GM19099 (cell line): ENCODE data around the gene PGA5.

Experiments
- POLR2A ChIP-seq: IDR thresholded peaks from 3 replicates; pipeline ENCODE4 v1.6.1; 2011; ENCODE audit warnings: low read depth; ENCODE audit not compliant: insufficient read length; ENCODE audit errors: extremely low read depth

Gene PGA5

DNA sequence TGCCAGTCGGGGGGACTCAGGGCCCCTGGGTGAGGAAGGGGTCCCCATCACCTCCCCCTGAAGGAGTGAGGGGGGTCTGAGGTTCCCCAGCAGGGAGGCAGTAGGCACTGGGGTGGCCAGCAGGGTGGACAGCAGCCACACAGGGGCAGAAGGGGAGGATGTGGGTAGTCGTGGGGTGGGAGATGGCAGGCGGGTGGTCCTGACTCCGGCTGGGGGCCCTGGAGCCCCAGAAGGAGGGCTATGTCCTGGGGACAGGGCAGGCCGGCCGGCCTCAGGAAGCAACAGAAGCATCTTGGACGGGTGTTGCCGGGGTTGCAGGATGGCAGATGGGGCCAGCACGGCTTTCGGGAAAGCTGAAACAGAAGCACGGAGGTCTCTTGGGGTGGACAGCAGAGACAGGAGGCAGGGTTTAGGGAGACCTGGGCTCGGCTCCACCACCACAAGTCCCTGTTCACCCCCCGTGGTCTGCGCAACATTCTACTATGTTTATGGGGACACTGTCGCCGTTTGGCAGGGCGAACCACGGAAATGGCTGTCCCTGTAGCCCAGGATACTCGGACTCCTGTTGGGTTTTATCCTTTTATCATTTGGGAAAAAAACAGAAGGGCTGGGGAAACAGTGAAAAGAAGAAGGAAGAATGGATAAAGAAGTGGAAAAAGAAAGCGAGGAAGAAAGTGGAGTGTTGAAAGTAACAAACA lies 40.1 kb downstream of the PGA5 start:
- no peak for TF ChIP-seq POLR2A

DNA sequence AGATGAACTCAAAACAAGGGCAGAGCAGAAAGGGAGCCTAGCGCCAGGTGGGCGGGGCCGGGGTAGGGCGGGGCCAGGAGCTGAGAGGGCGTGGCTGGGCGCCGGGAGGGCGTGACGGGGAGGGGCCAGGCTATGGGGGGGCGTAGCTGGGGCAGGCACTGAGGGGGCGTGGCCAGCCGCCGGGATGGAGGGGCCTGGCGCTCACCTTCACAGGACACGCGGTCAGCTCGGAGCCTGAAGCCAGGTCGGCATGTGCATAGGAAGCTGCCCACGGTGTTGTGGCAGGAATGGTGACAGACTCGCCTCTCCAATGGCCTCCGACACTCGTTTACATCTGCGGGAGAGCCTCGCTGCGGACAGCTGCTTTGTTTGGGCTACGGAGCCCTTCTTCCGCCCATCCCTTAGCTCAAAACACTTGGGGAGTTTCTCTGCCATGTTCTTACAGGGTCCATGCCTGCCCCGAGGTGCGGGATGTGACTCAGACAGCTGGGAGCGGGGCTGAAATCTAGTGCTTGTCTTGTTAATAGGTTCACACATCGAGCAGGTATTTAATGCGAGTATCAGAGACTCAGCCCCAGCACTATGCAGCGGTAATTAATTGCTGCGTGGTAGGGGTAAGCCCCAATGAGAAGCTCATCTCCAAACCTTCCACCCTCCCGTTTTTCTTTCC lies 40.7 kb downstream of the PGA5 start:
- no peak for TF ChIP-seq POLR2A

DNA sequence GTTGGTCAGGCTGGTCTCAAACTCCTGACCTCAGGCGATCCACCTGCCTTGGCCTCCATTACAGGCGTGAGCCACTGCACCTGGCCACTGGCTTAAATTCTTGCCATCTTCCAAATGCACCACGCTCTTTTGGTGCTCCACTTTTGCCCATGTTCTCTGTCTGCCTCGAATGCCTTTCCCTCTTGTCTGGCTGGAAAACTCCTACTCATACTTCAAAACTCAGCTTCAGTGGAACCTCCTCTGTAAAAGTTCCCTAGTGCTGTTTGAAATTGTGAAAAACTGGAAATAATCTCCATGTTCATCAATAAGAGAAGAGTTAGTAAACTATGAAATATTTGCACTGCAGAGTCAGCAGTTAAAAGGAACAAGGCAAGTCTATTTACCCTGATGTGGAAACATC lies 42.6 kb downstream of the PGA5 start:
- no peak for TF ChIP-seq POLR2A

DNA sequence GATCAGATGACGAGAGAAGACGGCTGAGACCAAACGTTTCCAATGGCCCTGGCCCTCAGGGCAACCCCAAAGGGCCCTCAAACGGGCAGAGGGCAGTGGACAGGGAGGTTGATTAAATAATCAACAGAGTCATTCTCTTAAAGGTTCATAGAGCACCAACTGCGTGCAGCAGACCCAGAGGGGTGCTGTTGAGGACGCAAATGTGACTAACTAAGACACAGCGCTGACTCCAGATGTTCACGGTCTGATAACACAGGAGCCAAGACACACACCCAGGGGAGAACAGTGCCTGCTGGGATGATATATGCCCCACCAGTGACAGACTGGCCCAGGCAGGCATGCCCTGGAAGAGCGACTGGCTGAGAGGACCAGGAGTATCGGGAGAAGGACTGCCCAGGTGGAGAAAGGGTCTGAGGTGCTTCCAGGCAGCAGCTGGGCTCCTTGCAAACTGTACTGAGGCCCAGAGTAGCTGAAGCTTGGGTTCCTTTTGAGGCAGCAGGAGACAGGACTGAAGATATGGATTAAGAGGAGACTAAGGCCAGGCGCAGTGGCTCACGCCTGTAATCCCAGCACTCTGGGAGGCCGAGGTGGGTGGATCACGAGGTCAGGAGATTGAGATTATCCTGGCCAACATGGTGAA lies 46.5 kb downstream of the PGA5 start:
- no peak for TF ChIP-seq POLR2A

DNA sequence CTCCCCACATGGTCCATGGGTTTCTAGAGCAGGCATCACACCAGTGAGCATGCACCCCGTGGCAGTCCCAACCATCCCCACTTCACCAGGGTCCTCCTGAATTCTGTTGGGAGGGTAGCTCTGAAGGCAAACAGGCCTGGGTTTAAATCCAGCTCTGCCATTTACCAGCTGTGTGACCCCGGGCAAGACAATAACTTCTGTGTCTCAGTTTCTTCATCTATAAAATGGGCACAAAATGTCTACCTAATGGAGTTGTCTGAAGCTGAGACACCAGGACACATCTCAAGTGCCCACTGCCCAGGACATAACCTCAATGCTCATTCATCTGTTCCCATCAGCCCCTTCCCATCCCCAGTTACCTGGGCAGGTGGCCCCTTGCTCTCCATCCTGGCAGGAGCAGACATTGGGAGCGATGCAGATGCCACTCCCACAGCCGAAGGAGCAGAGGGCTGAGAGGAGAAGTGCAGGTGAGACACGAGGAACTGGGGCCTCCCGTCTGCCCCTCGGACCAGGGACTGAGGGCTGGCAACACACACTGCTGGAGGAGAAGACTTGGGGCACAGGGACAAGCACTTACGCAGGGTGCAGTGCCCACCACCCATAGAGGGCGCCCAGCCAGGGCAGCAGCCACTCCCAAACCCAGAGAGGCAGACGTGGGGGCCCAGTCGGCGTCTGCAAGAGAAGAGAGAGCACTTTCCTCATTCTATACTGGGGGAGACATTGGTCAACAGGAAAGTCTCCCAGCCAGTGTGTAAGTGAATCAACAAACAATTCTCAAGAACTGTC lies 50.1 kb downstream of the PGA5 start:
- no peak for TF ChIP-seq POLR2A

DNA sequence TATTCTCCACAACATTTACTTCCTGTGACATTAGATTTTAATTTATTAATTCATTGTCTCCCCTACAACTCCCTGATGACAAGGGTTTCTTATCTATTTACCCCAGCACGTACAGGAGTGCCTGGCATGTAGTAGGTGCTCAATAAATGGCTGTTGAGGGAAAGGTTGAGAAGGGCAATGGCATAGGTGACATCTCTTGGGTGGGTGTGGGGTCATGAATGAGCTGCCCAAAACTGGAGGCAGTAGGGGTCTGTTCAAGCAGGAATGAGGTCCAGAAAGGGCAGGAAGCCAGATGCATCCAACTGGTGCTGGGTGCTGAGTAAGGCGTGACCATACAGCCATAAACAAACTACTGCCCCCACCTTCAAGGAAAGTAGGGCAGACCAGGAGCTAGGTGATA lies 51.4 kb downstream of the PGA5 start:
- TF ChIP-seq POLR2A, result no peak

DNA sequence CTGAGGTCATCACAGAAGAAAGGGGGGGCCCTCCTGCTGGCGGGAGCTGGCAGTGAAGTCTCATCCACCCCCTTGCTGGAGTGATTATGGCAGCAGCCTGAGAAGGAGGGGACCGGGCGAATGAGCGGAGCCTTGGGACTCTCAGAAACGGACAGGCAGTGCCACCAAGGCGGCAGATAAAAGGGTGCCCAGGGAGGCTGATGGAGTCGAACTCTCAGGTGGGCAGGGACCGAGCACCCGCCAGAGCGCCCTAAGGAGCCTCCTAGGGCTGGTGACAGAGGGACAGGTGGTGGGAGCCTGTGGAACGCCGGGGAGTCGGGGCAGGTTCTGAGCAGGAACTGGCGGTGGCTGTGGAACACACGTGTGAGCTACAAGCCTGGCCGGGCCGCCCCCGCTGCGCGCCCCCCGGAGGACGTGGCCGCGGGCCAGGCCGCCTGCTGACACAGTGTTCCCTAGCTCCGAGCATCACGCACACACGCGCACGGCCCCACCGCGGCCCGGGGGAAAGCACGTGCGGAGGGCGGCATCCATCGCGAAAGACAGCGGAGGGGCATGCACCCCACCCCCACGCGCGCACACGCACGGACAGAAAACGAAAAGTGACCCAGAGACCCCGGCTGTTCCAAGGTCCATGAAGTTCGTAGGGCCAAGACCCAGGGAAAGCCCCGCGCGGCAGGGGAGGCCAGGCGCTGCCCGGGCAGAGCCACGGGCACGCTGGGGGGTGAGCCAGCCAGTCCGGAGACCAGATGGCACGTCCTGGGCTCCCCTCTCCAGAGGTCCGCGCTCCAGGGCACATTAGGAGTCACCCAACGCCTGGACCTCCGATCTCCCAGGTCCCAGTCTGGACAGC lies 53.1 kb downstream of the PGA5 start:
- no peak for TF ChIP-seq POLR2A

DNA sequence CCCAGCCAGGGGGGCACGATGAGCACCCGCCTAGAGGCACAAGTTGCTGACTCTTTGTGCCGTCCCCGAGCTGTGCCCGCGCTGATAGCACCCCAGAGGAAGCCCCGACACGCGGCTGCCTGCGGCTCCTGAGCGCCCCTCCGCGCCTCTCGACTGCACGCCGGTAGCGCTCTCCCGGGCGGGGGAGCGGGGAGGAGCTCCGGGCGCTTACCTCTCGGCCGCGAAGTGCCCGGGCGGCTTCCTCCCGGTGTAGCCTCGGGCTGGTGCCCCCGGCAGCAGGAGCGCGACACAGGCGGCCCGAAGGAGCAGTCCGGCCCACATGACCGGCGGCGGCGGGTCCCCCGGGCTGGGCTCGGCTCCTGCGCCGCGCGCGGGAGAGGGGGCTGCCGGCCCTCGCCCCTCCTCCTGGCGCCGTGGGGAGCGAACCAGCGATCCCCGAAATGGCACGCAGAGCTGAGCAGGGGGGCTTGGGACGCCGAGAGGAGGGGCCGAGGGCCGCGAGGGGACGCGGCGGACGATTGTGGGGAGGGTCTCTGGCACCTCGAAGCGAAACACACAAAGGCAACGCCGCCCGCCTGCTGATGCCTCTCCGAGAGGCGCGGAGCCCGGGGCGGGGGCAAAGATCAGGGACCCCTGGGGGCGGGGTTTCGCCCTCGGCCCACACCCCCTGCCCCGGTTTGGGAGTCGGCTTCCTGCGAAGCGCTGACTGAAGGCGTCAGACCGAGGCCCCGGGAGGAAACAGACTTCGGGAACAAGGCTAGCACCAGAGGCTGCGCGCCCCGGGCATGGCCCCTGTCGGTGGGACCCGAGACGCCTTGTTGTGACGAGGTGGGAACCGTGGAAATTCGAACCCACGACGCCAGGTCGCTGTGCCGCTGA lies 54.0 kb downstream of the PGA5 start, which contains the start of gene VWCE:
VWCE (minus strand) TSS at position 600 of the 879 bp plus-strand sequence; CDS start at position 321, 279 bp downstream.
- peak; percentile 37 for TF ChIP-seq POLR2A

DNA sequence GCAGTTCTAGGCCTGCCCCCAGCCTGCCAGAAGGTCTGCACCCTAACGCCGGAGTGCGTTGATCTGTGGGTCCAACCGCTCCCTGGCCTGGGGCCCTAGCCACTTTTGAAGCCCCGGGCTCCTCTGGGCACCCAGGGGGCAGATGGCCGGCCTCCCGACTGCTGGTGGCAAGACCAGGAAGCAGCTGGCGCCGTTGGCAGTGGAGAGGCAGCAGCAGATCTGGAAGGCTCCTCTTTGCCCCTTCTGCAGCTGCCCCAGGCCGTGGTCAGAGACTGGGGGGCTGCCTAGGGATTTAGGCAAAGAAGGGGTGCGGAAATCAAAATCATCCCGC lies 54.6 kb downstream of the PGA5 start:
- no peak for TF ChIP-seq POLR2A

DNA sequence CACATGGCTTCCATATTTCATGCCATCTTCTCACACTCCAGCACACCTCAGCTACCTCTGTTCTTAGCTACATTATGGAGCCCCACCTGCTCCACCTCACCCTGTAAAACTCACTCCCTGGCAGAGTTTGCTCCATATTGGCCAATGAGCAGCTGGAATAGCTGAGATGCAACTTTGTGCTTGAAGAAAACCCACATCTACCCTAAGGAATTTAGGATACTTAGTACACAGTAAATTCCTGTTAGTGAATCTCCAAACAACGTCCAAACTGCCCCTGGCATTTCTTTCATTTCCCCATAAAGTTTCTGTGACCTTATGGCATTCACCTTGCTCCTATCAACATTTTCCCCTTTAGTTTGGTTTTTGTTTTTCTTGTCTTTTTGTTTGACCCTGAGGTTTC lies 56.4 kb downstream of the PGA5 start:
- TF ChIP-seq POLR2A, result no peak

DNA sequence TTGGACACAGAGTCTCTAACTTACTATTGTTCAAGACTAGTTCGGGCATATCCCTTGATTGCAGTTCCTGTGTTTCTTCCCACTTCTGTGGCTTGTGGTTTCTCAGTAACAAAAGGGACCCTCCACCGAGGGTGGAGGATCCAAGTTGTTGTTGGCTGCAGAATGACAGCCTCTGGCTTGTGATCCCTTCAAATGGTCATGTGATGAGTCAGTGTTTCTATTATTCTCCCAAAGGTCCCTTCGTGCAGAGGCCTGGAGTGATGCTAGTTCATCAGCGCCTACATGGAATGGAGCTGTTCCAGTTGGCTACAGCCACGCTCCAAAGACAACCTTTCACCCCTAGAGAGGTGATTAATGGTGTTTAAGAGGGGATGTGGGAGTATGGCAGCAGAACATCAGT lies 56.8 kb downstream of the PGA5 start:
- TF ChIP-seq POLR2A, result no peak

DNA sequence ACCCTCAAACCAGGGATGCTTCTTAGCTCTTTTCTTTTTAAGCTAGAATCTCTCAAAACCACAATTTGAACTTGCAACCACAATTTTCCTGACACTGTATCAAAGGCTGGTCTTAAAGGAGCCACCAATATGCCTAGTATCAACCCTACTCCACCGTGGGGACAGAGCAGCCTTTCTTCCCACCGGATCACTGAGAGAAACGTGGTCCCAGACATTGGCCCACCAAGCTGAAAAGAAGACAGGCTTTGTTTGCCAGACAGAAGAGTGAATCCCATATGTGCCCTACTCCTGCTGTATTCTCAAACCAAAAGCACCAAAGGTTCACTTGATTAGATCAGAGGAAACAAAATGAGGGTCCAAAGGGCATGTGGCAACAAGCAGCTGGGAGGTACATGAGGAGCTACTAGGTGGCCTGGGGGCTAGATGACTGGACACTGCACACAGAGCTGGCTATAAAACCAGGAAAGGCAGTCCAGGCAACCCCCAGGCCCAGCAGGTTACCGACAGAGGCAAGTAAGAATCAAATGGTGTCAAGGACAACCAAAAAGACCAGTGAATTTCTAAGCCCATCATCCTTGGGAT lies 57.8 kb downstream of the PGA5 start:
- TF ChIP-seq POLR2A, result no peak
